IPS-NIHi7 (cell line): ENCODE measurements around the gene ANKS1B.

ENCODE experiments used
- DNase-seq: peaks from one replicate; pipeline ENCODE4 v3.0.0; 2012; ENCODE audit warnings: mixed read lengths; ENCODE audit errors: extremely low spot score

Gene ANKS1B

GRCh38 chr12:99192489-99192888 lies 792.2 kb downstream of the ANKS1B start:
- no peak for DNase-seq

GRCh38 chr12:99176871-99177270 lies 807.9 kb downstream of the ANKS1B start:
- DNase-seq = no peak

- no peak for DNase-seq
Observed at GRCh38 chr12:99170461-99170860, 814.3 kb downstream of the ANKS1B start.

- no peak for DNase-seq
Observed at GRCh38 chr12:99170037-99170436, 814.7 kb downstream of the ANKS1B start.

- DNase-seq = no peak
Observed at GRCh38 chr12:99157946-99158345, 826.8 kb downstream of the ANKS1B start.

- no peak for DNase-seq
Observed at GRCh38 chr12:99154983-99155336, 829.8 kb downstream of the ANKS1B start.

GRCh38 chr12:99154216-99154982 lies 830.3 kb downstream of the ANKS1B start:
- no peak for DNase-seq

- no peak for DNase-seq
Observed at GRCh38 chr12:99153293-99153692, 831.4 kb downstream of the ANKS1B start.

- no peak for DNase-seq
Observed at GRCh38 chr12:99152337-99152736, 832.4 kb downstream of the ANKS1B start.

GRCh38 chr12:99151744-99152143 lies 833.0 kb downstream of the ANKS1B start:
- DNase-seq = no peak

GRCh38 chr12:99147130-99147529 lies 837.6 kb downstream of the ANKS1B start:
- DNase-seq = no peak

GRCh38 chr12:99146730-99147129 lies 838.0 kb downstream of the ANKS1B start:
- no peak for DNase-seq

GRCh38 chr12:99146185-99146584 lies 838.6 kb downstream of the ANKS1B start:
- DNase-seq = no peak

GRCh38 chr12:99142651-99143050 lies 842.1 kb downstream of the ANKS1B start:
- DNase-seq = no peak

GRCh38 chr12:99140017-99140720 lies 844.6 kb downstream of the ANKS1B start:
- DNase-seq = no peak

- no peak for DNase-seq
Observed at GRCh38 chr12:99138393-99138792, 846.3 kb downstream of the ANKS1B start.

GRCh38 chr12:99137124-99137855 lies 847.4 kb downstream of the ANKS1B start:
- DNase-seq = peak; percentile 25

GRCh38 chr12:99136516-99136915 lies 848.2 kb downstream of the ANKS1B start:
- DNase-seq = no peak

- DNase-seq = no peak
Observed at GRCh38 chr12:99135376-99135775, 849.4 kb downstream of the ANKS1B start.

GRCh38 chr12:99133401-99133800 lies 851.3 kb downstream of the ANKS1B start:
- DNase-seq = no peak

- DNase-seq = peak; percentile 79
Observed at GRCh38 chr12:99131751-99132199, 853.0 kb downstream of the ANKS1B start.

GRCh38 chr12:99130808-99131553 lies 853.8 kb downstream of the ANKS1B start:
- DNase-seq = no peak
